ENCODE data around the gene MRPL37.

Gene MRPL37

GRCh38 chr1:54234284-54234683, 34.3 kb downstream of the MRPL37 start:
- H3K36me3 ChIP-seq (ENCODE audit: control insufficient read depth, low read depth, low read length): peaks cover 25% of the 10 kb centered on the region
- H3K27ac ChIP-seq (ENCODE audit: low read length): no peak overlapping the region
- no peak overlapping the region for H3K4me3 ChIP-seq (ENCODE audit: low read length)
- H3K9ac ChIP-seq (ENCODE audit: low read length): no peak overlapping the region
- no peaks in the 10 kb centered on the region for H3K27me3 ChIP-seq (ENCODE audit: control insufficient read depth, insufficient read depth, low read length)
- no peaks in the 10 kb centered on the region for H3K4me1 ChIP-seq (ENCODE audit: control insufficient read depth, low read depth, low read length)
- no peaks in the 10 kb centered on the region for H3K9me3 ChIP-seq (ENCODE audit: control insufficient read depth, low read depth, low read length)

GRCh38 chr1:54237586-54237985, 37.6 kb downstream of the MRPL37 start:
- H3K4me1 ChIP-seq (ENCODE audit: control insufficient read depth, low read depth, low read length): no peaks in the 10 kb centered on the region
- H3K27ac ChIP-seq (ENCODE audit: low read length): no peak overlapping the region
- H3K9ac ChIP-seq (ENCODE audit: low read length): no peak overlapping the region
- H3K27me3 ChIP-seq (ENCODE audit: control insufficient read depth, insufficient read depth, low read length): no peaks in the 10 kb centered on the region
- H3K9me3 ChIP-seq (ENCODE audit: control insufficient read depth, low read depth, low read length): no peaks in the 10 kb centered on the region
- H3K36me3 ChIP-seq (ENCODE audit: control insufficient read depth, low read depth, low read length): peaks cover 37% of the 10 kb centered on the region
- H3K4me3 ChIP-seq (ENCODE audit: low read length): no peak overlapping the region

- H3K27me3 ChIP-seq (ENCODE audit: control insufficient read depth, insufficient read depth, low read length): no peaks in the 10 kb centered on the region
- no peaks in the 10 kb centered on the region for H3K4me1 ChIP-seq (ENCODE audit: control insufficient read depth, low read depth, low read length)
- H3K4me3 ChIP-seq (ENCODE audit: low read length): no peak overlapping the region
- H3K9me3 ChIP-seq (ENCODE audit: control insufficient read depth, low read depth, low read length): no peaks in the 10 kb centered on the region
- H3K36me3 ChIP-seq (ENCODE audit: control insufficient read depth, low read depth, low read length): peaks cover 42% of the 10 kb centered on the region
- H3K9ac ChIP-seq (ENCODE audit: low read length): no peak overlapping the region
- H3K27ac ChIP-seq (ENCODE audit: low read length): no peak overlapping the region
Measured at GRCh38 chr1:54238353-54239034, 38.5 kb downstream of the MRPL37 start.

GRCh38 chr1:54239035-54239383, 39.0 kb downstream of the MRPL37 start:
- H3K27ac ChIP-seq (ENCODE audit: low read length): no peak overlapping the region
- H3K36me3 ChIP-seq (ENCODE audit: control insufficient read depth, low read depth, low read length): peaks cover 42% of the 10 kb centered on the region
- no peaks in the 10 kb centered on the region for H3K27me3 ChIP-seq (ENCODE audit: control insufficient read depth, insufficient read depth, low read length)
- H3K4me3 ChIP-seq (ENCODE audit: low read length): no peak overlapping the region
- H3K4me1 ChIP-seq (ENCODE audit: control insufficient read depth, low read depth, low read length): no peaks in the 10 kb centered on the region
- no peak overlapping the region for H3K9ac ChIP-seq (ENCODE audit: low read length)
- no peaks in the 10 kb centered on the region for H3K9me3 ChIP-seq (ENCODE audit: control insufficient read depth, low read depth, low read length)

- no peaks in the 10 kb centered on the region for H3K27me3 ChIP-seq (ENCODE audit: control insufficient read depth, insufficient read depth, low read length)
- H3K9ac ChIP-seq (ENCODE audit: low read length): no peak overlapping the region
- H3K4me1 ChIP-seq (ENCODE audit: control insufficient read depth, low read depth, low read length): no peaks in the 10 kb centered on the region
- H3K9me3 ChIP-seq (ENCODE audit: control insufficient read depth, low read depth, low read length): no peaks in the 10 kb centered on the region
- H3K4me3 ChIP-seq (ENCODE audit: low read length): no peak overlapping the region
- peaks cover 42% of the 10 kb centered on the region for H3K36me3 ChIP-seq (ENCODE audit: control insufficient read depth, low read depth, low read length)
- H3K27ac ChIP-seq (ENCODE audit: low read length): no peak overlapping the region
Measured at GRCh38 chr1:54239631-54240031, 39.7 kb downstream of the MRPL37 start.

GRCh38 chr1:54240741-54241335, 40.9 kb downstream of the MRPL37 start:
- no peaks in the 10 kb centered on the region for H3K9me3 ChIP-seq (ENCODE audit: control insufficient read depth, low read depth, low read length)
- H3K4me1 ChIP-seq (ENCODE audit: control insufficient read depth, low read depth, low read length): no peaks in the 10 kb centered on the region
- H3K4me3 ChIP-seq (ENCODE audit: low read length): no peak overlapping the region
- peaks cover 43% of the 10 kb centered on the region for H3K36me3 ChIP-seq (ENCODE audit: control insufficient read depth, low read depth, low read length)
- no peaks in the 10 kb centered on the region for H3K27me3 ChIP-seq (ENCODE audit: control insufficient read depth, insufficient read depth, low read length)
- H3K9ac ChIP-seq (ENCODE audit: low read length): no peak overlapping the region
- H3K27ac ChIP-seq (ENCODE audit: low read length): no peak overlapping the region

- no peak overlapping the region for H3K9ac ChIP-seq (ENCODE audit: low read length)
- peaks cover 44% of the 10 kb centered on the region for H3K36me3 ChIP-seq (ENCODE audit: control insufficient read depth, low read depth, low read length)
- H3K27me3 ChIP-seq (ENCODE audit: control insufficient read depth, insufficient read depth, low read length): no peaks in the 10 kb centered on the region
- no peaks in the 10 kb centered on the region for H3K9me3 ChIP-seq (ENCODE audit: control insufficient read depth, low read depth, low read length)
- H3K4me3 ChIP-seq (ENCODE audit: low read length): no peak overlapping the region
- no peaks in the 10 kb centered on the region for H3K4me1 ChIP-seq (ENCODE audit: control insufficient read depth, low read depth, low read length)
- H3K27ac ChIP-seq (ENCODE audit: low read length): no peak overlapping the region
Measured at GRCh38 chr1:54241364-54241763, 41.4 kb downstream of the MRPL37 start.

- H3K36me3 ChIP-seq (ENCODE audit: control insufficient read depth, low read depth, low read length): peaks cover 28% of the 10 kb centered on the region
Measured at GRCh38 chr1:54243022-54243421, 43.1 kb downstream of the MRPL37 start.

GRCh38 chr1:54244655-54245054, 44.7 kb downstream of the MRPL37 start:
- H3K27me3 ChIP-seq (ENCODE audit: control insufficient read depth, insufficient read depth, low read length): no peaks in the 10 kb centered on the region
- peaks cover 15% of the 10 kb centered on the region for H3K36me3 ChIP-seq (ENCODE audit: control insufficient read depth, low read depth, low read length)
- H3K4me3 ChIP-seq (ENCODE audit: low read length): no peak overlapping the region
- H3K4me1 ChIP-seq (ENCODE audit: control insufficient read depth, low read depth, low read length): no peaks in the 10 kb centered on the region
- H3K9me3 ChIP-seq (ENCODE audit: control insufficient read depth, low read depth, low read length): no peaks in the 10 kb centered on the region
- no peak overlapping the region for H3K9ac ChIP-seq (ENCODE audit: low read length)
- H3K27ac ChIP-seq (ENCODE audit: low read length): no peak overlapping the region

More at GRCh38 chr1:54243022-54243421, 43.1 kb downstream of the MRPL37 start:
- Histone ChIP-seq H3K9ac (ENCODE audit: low read length) (no peak overlapping the region), H3K4me3 (ENCODE audit: low read length) (no peak overlapping the region), H3K27me3 (ENCODE audit: control insufficient read depth, insufficient read depth, low read length) (no peaks in the 10 kb centered on the region), H3K4me1 (ENCODE audit: control insufficient read depth, low read depth, low read length) (no peaks in the 10 kb centered on the region), H3K9me3 (ENCODE audit: control insufficient read depth, low read depth, low read length) (no peaks in the 10 kb centered on the region), H3K27ac (ENCODE audit: low read length) (no peak overlapping the region)

- no peak overlapping the region for H3K9ac ChIP-seq (ENCODE audit: low read length)
- no peak overlapping the region for H3K27ac ChIP-seq (ENCODE audit: low read length)
- peaks cover 14% of the 10 kb centered on the region for H3K36me3 ChIP-seq (ENCODE audit: control insufficient read depth, low read depth, low read length)
- H3K27me3 ChIP-seq (ENCODE audit: control insufficient read depth, insufficient read depth, low read length): no peaks in the 10 kb centered on the region
- no peaks in the 10 kb centered on the region for H3K9me3 ChIP-seq (ENCODE audit: control insufficient read depth, low read depth, low read length)
- no peak overlapping the region for H3K4me3 ChIP-seq (ENCODE audit: low read length)
- no peaks in the 10 kb centered on the region for H3K4me1 ChIP-seq (ENCODE audit: control insufficient read depth, low read depth, low read length)
Measured at GRCh38 chr1:54245501-54245900, 45.5 kb downstream of the MRPL37 start.

GRCh38 chr1:54246116-54246721, 46.3 kb downstream of the MRPL37 start:
- Histone ChIP-seq H3K27me3 (ENCODE audit: control insufficient read depth, insufficient read depth, low read length) (no peaks in the 10 kb centered on the region), H3K9me3 (ENCODE audit: control insufficient read depth, low read depth, low read length) (no peaks in the 10 kb centered on the region), H3K4me1 (ENCODE audit: control insufficient read depth, low read depth, low read length) (no peaks in the 10 kb centered on the region), H3K4me3 (ENCODE audit: low read length) (no peak overlapping the region), H3K9ac (ENCODE audit: low read length) (no peak overlapping the region), H3K27ac (ENCODE audit: low read length) (no peak overlapping the region), H3K36me3 (ENCODE audit: control insufficient read depth, low read depth, low read length) (peaks cover 14% of the 10 kb centered on the region)
